ENCODE measurements around the gene LCN12.
A peak's percentile ranks its signal among the peaks of the same experiment; 100 is the strongest.

Gene LCN12

DNA sequence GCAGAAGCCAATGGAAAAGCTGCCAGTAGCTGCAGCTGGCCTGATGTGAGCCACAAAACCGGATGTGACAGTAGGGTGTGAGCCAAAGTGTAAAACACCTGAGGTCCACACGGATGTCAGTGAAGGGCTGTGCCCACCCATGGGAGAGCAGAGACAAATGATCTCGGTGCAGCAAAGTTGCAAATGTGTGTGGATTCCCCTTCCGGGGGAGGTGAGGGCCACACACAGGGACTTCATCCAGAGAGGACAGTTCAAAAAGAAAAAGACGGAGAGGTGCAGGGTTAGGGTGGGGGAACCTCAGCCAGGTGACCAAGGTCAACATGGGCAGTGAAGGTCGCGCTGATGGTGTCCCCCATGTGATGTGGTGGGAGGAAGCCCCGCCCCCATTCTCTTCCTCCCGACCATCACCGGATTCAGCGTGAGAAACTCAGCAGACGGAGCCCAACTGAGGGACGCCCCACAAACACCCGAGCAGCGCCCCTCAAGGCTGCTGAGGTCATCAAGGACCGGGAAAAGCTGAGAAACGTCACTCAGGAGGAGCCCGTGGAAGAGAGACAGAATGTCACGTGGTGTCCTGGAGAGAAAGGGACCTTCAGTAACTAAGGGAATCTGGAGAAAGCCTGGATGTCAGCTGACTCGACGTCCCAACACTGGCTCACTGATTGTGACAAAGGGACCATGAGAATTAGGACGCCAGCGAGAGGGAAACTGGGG lies 13.9 kb downstream of the LCN12 start:
- Histone ChIP-seq H3K36me3 (ENCODE audit: control insufficient read depth, low read length) (no peaks in the 10 kb centered on the region), H3K27ac (ENCODE audit: low read depth, low read length) (no peak overlapping the region), H4K20me1 (ENCODE audit: control insufficient read depth, insufficient read depth, low read depth, low read length) (no peaks in the 10 kb centered on the region), H3K27me3 (ENCODE audit: control insufficient read depth, low read length) (no peaks in the 10 kb centered on the region), H3K79me2 (ENCODE audit: control insufficient read depth, low read length) (no peaks in the 10 kb centered on the region), H3K4me2 (ENCODE audit: low read length) (peak overlapping the region; percentile 61), H3K4me3 (ENCODE audit: low read length) (peak overlapping the region; percentile 49), H3K4me1 (ENCODE audit: control insufficient read depth, low read length) (peaks cover 14% of the 10 kb centered on the region), H3F3A (ENCODE audit: control insufficient read depth, insufficient read depth) (no peaks in the 10 kb centered on the region), H3K9me3 (ENCODE audit: control insufficient read depth, insufficient read depth, low read length) (no peaks in the 10 kb centered on the region), H3K9me2 (replicated peaks; ENCODE audit: control insufficient read depth, low read length) (no peaks in the 10 kb centered on the region)
- TF ChIP-seq EZH2phosphoT487 (IDR thresholded peaks at IDR 0.05; ENCODE audit: borderline replicate concordance, low read length) = no peak
- TF ChIP-seq, protein P1, sequence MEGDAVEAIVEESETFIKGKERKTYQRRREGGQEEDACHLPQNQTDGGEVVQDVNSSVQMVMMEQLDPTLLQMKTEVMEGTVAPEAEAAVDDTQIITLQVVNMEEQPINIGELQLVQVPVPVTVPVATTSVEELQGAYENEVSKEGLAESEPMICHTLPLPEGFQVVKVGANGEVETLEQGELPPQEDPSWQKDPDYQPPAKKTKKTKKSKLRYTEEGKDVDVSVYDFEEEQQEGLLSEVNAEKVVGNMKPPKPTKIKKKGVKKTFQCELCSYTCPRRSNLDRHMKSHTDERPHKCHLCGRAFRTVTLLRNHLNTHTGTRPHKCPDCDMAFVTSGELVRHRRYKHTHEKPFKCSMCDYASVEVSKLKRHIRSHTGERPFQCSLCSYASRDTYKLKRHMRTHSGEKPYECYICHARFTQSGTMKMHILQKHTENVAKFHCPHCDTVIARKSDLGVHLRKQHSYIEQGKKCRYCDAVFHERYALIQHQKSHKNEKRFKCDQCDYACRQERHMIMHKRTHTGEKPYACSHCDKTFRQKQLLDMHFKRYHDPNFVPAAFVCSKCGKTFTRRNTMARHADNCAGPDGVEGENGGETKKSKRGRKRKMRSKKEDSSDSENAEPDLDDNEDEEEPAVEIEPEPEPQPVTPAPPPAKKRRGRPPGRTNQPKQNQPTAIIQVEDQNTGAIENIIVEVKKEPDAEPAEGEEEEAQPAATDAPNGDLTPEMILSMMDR (IDR thresholded peaks at IDR 0.05; ENCODE audit: low read depth, low read length, poor library complexity, severe bottlenecking) = no peak

- no peaks in the 10 kb centered on the region for H3K27me3 ChIP-seq (ENCODE audit: control insufficient read depth, low read length)
- no peak overlapping the region for H3K27ac ChIP-seq (ENCODE audit: low read depth, low read length)
- no peaks in the 10 kb centered on the region for H3K9me2 ChIP-seq (replicated peaks; ENCODE audit: control insufficient read depth, low read length)
- no peaks in the 10 kb centered on the region for H3F3A ChIP-seq (ENCODE audit: control insufficient read depth, insufficient read depth)
- TF ChIP-seq EZH2phosphoT487 (IDR thresholded peaks at IDR 0.05; ENCODE audit: borderline replicate concordance, low read length) = no peak
- H3K9me3 ChIP-seq (ENCODE audit: control insufficient read depth, insufficient read depth, low read length) = no peaks in the 10 kb centered on the region
- H3K4me1 ChIP-seq (ENCODE audit: control insufficient read depth, low read length) = peaks cover 14% of the 10 kb centered on the region
- no peaks in the 10 kb centered on the region for H3K36me3 ChIP-seq (ENCODE audit: control insufficient read depth, low read length)
- H4K20me1 ChIP-seq (ENCODE audit: control insufficient read depth, insufficient read depth, low read depth, low read length) = no peaks in the 10 kb centered on the region
- H3K79me2 ChIP-seq (ENCODE audit: control insufficient read depth, low read length) = no peaks in the 10 kb centered on the region
- no peak overlapping the region for H3K4me3 ChIP-seq (ENCODE audit: low read length)
- H3K4me2 ChIP-seq (ENCODE audit: low read length) = no peak overlapping the region
Observed at GRCh38 chr9:136968333-136969127, 16.5 kb downstream of the LCN12 start.

- Histone ChIP-seq H3K27ac (ENCODE audit: low read depth, low read length) (no peak overlapping the region), H3K9me2 (replicated peaks; ENCODE audit: control insufficient read depth, low read length) (no peaks in the 10 kb centered on the region), H3K79me2 (ENCODE audit: control insufficient read depth, low read length) (no peaks in the 10 kb centered on the region), H3K27me3 (ENCODE audit: control insufficient read depth, low read length) (no peaks in the 10 kb centered on the region), H3K36me3 (ENCODE audit: control insufficient read depth, low read length) (no peaks in the 10 kb centered on the region), H4K20me1 (ENCODE audit: control insufficient read depth, insufficient read depth, low read depth, low read length) (no peaks in the 10 kb centered on the region), H3K4me1 (ENCODE audit: control insufficient read depth, low read length) (peaks cover 14% of the 10 kb centered on the region), H3K4me2 (ENCODE audit: low read length) (no peak overlapping the region), H3F3A (ENCODE audit: control insufficient read depth, insufficient read depth) (no peaks in the 10 kb centered on the region), H3K9me3 (ENCODE audit: control insufficient read depth, insufficient read depth, low read length) (no peaks in the 10 kb centered on the region), H3K4me3 (ENCODE audit: low read length) (no peak overlapping the region)
- TF ChIP-seq EZH2phosphoT487 (IDR thresholded peaks at IDR 0.05; ENCODE audit: borderline replicate concordance, low read length) = no peak
- TF ChIP-seq, protein P1 (IDR thresholded peaks at IDR 0.05; ENCODE audit: low read depth, low read length, poor library complexity, severe bottlenecking) = no peak
Observed at GRCh38 chr9:136969150-136969549, 17.1 kb downstream of the LCN12 start.

- Histone ChIP-seq H3K36me3 (ENCODE audit: control insufficient read depth, low read length) (no peaks in the 10 kb centered on the region), H3K79me2 (ENCODE audit: control insufficient read depth, low read length) (no peaks in the 10 kb centered on the region), H3K27me3 (ENCODE audit: control insufficient read depth, low read length) (no peaks in the 10 kb centered on the region), H3K4me2 (ENCODE audit: low read length) (no peak overlapping the region), H3K4me3 (ENCODE audit: low read length) (no peak overlapping the region), H3K4me1 (ENCODE audit: control insufficient read depth, low read length) (peaks cover 14% of the 10 kb centered on the region), H3K9me2 (replicated peaks; ENCODE audit: control insufficient read depth, low read length) (no peaks in the 10 kb centered on the region), H4K20me1 (ENCODE audit: control insufficient read depth, insufficient read depth, low read depth, low read length) (no peaks in the 10 kb centered on the region), H3K9me3 (ENCODE audit: control insufficient read depth, insufficient read depth, low read length) (no peaks in the 10 kb centered on the region), H3K27ac (ENCODE audit: low read depth, low read length) (no peak overlapping the region), H3F3A (ENCODE audit: control insufficient read depth, insufficient read depth) (no peaks in the 10 kb centered on the region)
- TF ChIP-seq, protein P1 (IDR thresholded peaks at IDR 0.05; ENCODE audit: low read depth, low read length, poor library complexity, severe bottlenecking) = no peak
- TF ChIP-seq EZH2phosphoT487 (IDR thresholded peaks at IDR 0.05; ENCODE audit: borderline replicate concordance, low read length) = no peak
Observed at GRCh38 chr9:136969774-136970173, 17.7 kb downstream of the LCN12 start.

All from DOHH2 (cell line).